GM19397 (cell line): ENCODE results near the gene DNASE1L3.
A peak's percentile ranks its signal among the peaks of the same experiment; 100 is the strongest.

Experiments used
- ATAC-seq: cut with Tn5 transposase; IDR thresholded peaks from one replicate; pipeline ENCODE4 v1.9.1; 2021; ENCODE audit warnings: mild to moderate bottlenecking, moderate library complexity; ENCODE audit not compliant: unreplicated experiment

DNASE1L3 gene

DNA sequence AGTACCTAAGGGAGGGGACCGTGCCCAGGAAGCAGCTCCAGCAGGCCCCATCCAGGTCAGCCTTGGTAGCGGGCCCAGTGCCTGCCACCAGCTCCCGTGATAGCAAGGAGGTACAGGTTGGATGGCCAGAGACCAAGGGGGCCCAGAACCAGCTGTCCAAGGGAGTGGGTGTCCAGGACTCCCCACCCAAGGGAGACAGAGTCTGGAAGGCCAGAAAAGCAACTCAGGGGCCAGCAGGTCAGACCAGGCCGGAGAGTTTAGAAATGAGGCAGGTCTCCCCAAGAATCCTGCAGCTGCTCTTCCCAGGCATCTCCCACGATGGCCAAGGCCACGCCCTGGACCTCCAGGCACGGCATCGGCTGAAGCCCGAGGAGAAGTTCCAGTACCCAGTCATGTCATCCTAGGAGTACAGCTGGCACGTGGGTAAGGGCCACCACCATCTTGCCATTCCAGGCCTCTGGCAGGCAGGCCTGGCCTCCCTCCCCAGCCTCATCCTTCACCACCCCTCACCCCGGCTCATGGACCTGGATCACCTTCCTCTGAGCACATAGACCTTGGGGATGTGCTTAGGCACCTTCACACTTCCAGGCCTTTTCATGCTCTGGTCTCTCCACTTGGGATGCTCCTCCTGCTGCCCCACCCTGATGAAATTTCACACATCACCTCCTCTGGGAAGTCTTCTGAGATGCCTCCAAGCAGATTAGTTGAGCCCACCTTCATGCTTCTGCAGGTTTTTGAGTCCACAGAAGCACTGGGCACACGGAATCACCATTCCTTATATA, 30.5 kb downstream of the DNASE1L3 start:
- no peak for ATAC-seq

DNA sequence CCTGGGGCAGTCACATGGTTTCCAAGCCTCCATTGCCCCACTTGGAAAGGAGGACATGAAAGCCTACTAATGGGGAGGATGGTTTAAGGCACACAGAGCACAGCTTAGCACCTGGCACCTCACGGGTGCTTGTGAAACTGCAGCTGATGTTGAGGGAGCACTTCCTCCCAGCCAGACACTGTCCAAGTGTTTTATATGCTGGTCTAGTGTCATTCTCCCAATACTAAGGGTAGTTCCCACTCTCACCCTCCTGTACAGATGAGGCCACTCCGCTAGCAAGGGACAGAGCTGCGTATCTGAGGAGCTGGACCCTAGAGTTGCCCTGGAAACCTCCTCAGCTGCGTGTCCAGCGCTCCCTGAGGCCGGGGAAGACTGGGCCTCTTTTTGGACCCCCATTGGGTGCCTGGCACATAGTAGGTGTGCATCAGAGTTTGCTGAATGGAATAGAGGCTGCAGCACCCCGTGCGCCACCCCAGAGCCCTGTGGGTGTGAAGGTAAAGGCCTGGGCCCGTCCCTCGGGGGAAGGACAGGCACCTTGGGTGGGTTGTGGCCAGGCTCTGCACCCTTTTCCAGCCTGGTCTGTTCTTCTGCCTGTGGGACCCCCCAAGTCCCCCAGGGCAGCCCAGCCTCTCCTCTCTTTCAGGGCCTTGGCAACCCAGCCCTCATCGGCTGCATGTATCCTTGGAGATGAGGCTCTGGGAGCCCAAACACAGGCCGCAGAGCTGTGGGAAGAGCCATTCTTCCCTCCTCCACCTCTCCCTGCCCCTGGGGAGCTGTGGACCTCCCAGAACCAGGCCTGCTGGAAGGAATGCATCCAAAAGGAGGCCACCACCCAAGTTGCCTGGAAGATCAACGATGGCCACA, 31.3 kb downstream of the DNASE1L3 start:
- no peak for ATAC-seq

DNA sequence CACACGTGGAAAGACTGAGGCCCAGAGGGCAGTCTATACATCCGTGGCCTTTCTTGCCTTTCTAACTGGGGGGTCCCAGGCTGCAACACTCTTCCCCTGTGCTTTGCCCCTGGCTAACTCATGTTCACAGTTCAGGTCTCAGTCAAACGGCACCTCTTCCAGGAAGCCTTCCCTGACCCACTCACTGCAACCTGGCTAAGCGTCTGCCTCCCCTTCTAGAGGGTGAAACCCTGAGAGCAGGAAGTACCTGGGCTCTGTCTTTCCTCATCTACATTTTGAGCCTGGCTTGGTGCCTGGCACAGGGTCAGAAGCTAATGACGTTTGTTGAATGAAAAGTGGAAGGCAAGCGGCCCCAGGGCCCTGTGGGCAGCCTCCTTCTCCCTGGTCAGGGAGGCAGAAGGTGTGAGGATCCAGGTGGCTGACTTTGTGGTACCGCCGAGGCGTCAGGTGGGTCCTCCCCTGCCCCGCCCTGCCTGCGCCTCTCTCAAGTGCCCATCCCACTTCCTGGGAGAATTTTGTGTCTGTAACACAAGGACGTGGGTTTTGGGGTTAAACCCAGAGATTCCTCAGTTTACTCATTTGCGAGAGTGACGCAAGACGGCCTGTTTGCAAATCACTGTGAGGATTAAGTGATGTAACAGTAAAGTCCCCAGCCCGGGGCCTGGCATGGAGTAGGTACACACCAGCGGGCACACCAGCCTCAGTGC, 32.1 kb downstream of the DNASE1L3 start:
- no peak for ATAC-seq

DNA sequence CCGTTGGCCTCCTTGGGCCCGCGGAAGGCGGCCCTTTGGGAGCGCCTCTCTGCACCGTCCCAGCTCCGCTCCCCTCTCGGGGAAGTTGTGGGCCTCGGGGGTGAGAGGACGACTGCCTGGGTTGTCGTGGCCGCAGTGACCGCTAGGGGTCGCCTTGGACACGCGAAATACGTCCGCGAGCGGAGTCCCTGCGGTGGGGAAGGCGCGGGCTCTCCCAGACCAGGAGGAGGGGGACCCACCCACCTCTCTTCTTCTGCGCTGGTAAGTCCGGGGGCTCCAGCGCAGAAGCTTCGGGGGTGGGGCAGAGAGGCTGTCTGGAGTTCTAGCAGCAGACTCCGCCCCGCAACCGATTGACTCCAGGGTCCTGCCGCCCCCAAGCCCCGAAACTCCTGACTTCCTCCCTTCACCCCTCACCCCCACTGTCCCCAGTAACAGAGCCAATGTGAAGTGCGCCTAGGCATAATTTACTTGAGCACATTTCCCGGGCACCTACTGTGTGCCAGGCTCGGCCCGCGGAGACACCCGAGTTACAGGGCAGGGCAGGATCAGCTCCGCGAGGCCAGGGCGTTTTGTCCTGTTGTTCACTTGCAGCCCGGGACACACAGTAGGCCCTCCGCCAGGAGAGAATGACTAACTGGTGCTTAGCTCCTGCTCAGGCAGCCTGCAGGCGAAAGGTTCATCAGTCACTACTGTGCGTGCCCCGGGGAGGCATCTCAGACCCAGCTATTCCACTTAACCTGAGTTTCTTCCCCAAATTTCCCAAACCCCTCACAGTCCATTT, 32.8 kb downstream of the DNASE1L3 start:
- peak; percentile 74 for ATAC-seq

DNA sequence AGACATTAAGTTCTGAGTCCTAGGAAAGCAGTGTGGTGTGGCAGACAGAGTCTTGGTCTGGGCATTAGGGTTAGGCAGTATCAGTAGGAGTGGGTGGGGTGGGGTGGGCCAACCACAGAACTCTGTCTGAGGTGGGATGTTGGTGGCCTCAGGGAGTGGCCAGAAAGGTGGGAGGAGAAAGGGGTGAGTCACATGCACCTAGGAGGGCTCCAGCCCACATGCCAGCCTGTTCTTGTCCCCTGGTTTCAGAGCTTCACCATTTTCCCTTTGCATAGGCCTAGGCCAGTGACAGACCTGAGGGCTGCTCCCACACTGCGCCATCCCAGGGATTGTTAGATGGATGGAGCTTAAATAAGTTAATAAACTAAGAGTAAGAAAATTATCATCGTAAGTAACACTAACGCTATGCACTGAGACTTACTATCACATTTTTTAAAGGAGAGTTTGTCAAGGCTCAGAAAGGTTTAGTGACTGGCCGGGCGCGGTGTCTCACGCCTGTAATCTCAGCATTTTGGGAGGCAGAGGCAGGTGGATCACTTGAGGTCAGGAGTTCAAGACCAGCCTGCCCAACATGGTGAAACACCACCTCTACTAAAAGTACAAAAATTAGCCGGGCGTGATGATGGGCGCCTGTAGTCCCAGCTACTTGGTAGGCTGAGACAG, 33.8 kb downstream of the DNASE1L3 start:
- ATAC-seq = no peak

DNA sequence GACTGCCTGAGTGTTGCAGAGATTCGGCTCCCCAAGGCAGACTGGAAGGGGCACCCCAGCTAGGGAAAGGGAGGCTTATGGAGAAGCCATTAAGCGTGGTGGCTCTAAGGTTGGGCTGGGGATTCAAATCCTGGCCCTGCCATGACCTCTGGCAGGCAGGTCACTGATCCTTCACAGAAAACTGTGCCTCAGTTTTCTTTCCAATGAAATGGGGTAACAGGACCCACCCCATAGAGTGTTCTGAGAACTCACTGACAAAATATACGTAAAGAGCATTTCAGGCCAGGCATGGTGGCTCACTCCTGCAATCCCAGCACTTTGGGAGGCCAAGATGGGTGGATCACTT, 34.6 kb downstream of the DNASE1L3 start:
- ATAC-seq = no peak

DNA sequence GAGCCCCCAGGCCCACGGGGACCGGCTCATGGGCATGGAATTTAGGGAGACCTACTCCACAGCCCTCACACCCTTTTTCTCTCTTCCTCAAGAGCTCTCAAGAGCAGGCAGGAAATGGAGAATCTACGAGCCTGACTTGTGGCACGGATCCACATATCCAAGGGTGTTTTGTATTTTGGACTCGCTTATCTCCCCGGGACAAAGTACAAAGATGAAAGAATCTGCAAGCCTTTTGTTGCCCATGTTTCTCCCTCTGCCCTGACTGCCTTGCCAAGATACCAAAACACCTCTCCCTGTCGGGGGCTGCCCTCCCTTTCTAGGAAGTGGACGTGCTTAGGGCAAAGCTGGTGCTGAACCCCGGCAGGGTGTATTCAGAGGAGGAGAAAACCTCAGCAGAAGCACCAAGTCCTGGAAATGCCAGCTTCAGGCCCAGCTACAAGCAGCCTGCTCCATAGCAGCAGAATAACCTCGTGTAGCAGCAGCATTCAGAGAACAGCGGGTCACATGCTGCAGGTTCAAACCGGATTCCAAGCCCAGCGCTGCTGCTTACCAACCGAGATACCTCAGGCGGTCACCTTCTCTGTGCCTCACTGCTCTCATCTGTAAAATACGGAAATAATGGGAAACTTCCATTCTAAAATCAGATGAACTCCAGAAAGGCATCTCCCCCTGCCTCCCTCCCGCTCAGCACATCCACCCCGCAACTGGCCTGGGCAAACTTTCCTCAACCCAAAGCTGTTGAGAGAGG, 35.2 kb downstream of the DNASE1L3 start:
- no peak for ATAC-seq

DNA sequence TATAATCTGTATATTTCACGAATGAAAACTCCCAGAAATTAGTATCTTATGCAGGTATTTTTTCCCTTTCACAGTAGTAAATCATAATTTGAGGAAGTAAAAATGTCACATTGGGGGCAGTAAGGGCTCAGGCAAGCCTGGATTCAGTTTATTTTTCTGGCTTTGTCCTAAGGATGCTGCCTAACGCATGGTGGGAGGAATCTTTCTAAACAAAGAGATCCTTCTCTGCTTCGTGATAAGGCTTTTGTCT, 35.7 kb downstream of the DNASE1L3 start:
- ATAC-seq = no peak

DNA sequence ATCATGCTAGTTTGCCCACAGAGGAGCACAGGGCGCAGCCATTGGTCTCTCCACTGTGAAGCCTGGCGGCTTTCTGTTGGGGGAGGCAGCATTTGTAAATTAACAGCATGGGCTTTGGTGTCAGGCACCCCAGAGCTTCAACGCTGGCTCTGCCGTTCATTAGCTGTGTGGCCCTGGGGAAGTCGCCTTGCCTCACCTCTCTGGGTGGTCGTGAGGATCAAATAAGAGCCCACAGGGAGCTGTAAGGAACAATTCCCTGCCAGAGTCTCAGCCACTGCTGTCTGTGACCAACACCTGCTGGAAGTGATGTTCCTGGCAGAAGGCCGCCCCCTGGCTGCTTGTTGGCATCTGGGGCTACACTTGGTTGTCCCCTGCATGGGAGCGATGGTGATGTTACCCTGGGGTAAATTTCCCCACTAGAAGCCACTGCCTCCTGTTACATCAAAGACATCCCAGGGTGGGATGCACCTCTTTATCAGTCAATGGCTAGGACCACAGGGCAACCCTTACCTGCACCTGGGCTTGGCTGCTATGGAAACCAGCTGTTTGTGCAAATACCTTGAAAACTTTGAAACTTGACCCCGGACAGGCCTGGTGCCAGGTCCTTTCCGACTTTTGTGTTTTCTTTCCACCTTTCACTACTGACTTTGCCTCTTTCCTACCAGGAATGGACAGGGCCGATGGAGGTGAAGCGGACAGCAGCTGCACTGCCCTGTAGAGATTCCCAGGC, 36.9 kb downstream of the DNASE1L3 start:
- no peak for ATAC-seq

DNA sequence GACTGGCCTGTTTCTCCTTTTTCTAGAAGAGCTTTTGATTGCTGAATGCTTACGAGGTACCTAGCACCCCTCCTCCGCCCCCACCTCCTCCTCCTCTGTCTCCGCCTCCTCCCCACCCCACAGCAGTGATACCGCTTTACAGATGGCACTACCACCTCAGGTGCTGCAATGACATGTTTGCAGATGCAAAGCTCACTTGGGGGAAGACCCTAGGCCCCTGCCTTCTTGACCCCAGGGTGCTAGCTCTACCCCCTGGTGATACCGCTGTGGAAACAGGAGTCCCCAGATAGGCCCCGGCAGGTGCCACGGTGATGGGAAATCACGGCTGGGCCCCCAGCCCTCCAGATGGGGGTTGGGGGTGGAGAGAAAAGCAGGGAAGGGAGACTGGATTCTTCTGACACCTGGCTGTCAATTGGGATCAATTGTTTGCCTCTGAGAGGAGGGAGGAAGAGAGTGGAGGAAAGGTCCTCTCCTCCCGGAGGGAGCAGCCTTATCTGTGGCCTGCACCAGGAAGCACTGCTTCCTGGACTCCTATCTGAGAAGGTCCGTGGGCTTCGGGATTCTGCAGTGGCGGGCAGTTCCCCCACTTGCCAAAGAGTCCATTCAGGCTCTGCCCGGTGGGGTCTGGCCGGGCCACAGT, 37.6 kb downstream of the DNASE1L3 start:
- no peak for ATAC-seq

DNA sequence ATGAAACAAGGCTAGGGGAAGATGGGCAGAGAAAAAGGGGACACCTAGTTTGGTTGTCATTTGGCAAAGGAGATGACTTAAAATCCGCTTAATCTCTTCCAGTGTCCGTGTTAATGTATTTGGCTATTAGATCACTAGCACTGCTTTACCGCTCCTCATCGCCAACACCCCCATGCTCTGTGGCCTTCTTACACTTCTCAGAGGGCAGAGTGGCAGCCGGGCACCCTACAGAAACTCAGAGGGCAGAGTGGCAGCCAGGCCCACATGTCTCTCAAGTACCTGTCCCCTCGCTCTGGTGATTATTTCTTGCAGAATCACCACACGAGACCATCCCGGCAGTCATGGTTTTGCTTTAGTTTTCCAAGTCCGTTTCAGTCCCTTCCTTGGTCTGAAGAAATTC, 39.6 kb downstream of the DNASE1L3 start:
- no peak for ATAC-seq

DNA sequence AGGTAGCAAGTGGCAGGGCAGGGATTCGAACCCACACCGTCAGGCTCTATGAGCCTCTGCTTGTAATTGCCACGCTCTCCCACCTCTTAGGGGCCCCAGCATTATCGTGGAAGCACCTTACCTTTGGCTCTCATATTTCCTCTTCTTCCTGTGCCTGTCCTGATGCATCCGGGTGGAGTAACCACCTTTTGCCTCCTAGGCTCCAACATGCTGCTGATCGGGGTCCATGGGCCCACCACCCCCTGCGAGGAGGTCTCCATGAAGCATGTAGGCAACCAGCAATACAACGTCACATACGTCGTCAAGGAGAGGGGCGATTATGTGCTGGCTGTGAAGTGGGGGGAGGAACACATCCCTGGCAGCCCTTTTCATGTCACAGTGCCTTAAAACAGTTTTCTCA, 40.4 kb downstream of the DNASE1L3 start:
- no peak for ATAC-seq

DNA sequence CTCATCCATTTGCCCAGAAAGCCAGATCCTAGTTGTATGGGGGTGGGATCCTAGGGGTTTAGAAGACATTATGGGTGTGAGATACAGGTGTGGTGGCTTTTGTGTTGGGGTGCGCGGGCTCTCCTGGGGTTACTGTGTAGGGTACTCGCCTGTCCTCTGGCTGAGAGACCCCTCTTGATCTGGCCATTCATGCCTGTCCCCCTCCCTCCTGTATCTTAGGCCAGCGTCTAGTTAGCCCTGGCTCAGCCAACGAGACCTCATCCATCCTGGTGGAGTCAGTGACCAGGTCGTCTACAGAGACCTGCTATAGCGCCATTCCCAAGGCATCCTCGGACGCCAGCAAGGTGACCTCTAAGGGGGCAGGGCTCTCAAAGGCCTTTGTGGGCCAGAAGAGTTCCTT, 41.4 kb downstream of the DNASE1L3 start:
- no peak for ATAC-seq

DNA sequence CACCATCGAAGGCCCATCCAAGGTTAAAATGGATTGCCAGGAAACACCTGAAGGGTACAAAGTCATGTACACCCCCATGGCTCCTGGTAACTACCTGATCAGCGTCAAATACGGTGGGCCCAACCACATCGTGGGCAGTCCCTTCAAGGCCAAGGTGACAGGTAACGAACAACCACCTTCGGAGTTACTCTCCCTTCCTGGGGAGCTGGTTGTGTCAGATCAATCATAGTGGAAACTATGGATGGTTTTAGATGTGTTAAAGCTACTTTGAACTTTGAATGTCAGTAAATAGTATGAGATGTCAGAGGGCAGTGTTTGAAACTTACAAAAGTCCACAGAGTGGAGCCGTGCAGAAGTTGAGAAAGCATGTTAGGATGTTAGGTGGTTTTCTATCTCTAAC, 42.3 kb downstream of the DNASE1L3 start:
- ATAC-seq = no peak

DNA sequence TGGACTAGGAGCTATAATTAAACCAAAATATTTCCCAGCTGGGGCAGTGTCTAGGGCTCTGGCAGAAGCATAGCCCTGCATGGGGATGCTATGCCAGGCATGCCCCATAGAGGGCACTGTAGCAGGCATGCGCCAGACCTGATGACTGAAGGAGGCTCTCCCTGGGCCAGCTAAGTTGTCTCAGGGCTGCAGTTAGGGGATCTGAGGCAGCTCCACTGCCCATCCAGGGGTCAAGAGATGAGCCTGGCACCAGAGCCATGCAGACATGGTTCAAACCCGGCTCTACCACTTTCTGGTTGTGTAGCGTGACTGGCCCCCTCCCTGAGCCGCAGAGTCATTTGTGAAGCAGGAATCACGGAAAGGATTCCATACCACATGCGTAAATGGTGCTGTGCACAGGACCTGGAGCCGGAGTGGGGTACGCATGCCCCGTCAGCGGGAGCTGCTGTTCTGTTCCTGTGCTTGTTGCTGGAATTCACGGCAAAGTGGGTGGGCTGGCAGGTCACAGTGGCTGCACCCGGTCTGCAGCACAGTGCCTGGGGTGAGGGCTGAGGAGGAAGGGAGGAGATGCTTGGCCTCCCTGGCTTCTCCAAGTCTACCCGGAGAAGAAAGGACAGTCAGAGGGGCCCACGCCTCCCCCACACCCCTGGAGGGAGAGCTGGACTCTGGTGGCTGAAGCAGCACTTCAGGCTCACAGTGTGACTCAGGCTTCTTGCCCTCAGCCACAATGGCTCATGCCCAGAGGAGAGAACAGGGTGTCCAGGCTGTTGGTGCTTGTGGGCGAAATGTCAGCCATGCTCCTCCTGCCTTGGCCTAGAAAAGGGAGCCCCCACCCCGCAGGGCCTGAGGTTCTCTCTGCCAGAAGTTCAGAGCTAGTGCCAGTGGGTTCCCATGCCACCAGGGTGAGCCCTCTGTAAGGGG, 43.1 kb downstream of the DNASE1L3 start:
- peak; percentile 66 for ATAC-seq

DNA sequence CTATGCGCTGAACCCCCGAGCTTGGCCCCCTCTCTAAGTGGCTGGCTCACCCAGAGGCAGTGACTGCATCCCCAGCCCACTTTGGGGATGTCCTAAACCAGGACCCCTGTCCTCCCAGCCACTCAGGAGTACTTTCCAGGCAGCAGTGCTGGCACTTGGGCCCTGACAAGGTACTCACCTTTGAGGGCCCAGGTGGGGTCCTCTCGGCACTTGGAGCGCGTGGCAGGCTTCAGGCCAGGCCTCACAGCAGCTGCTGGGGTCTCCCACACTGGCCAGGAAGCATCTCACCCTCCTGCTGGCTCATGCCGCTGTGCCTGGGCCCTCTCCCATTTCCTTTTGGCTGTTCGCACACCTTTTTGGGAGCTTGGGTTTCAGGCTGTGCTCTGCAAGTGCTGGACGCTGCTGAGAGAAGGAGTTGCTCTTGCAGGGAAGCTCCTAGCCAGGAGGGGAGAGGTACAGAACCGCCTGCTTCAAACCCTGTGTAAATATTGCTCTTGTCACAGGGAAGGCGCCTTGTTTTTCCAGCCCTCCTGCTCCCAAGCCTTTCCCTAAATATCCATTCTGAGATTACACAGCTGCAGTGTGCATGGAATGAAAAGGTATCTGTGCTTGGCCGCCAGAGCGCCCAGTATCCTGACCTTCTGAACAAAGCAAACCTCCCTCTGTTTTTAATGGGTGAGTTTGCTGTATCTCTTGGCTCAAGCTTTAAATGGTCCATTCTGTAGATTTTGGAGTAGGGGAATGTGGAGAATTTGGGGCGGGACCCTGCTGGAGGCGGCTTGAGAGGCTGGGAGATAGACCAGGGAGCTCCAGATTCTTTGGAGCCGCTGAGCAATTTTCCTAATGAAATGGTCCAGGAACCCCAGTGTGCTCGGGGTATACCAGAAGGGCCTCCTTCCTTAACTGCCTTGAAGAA, 45.6 kb downstream of the DNASE1L3 start:
- no peak for ATAC-seq
